Amniotic stem cell (primary cell): Measurements from ENCODE around the gene BMPER.

Experiments
- DNase-seq: peaks from one replicate; lab custom pipeline; 2025; lab: John Stamatoyannopoulos, UW

Gene BMPER

DNA sequence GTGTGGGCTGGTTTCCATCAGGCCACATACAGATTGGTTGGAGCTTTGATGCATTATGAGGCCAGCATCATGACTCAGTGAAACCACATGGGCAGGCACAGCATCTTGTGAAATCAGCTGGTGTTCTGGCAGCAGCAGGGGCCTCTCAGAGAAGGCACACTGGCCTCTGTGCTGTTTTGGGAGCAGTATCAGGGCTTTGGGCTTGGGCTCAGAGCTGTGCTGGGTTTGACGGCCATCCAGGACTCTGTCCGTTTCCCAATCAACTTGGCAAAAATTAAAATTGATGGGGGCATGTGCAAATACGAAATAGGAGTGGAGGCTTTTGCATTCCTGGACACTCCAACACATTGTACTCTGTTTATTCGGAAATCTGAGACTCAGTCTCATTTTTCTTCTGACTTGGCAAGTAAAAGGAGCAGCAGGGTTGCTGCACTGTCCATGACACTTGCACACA is 190.9 kb downstream of the BMPER start:
- no peak for DNase-seq

- no peak for DNase-seq
Measured at GRCh38 chr7:34096777-34097176, 191.4 kb downstream of the BMPER start.

- DNase-seq = no peak
Measured at GRCh38 chr7:34100661-34101060, 195.3 kb downstream of the BMPER start.

DNA sequence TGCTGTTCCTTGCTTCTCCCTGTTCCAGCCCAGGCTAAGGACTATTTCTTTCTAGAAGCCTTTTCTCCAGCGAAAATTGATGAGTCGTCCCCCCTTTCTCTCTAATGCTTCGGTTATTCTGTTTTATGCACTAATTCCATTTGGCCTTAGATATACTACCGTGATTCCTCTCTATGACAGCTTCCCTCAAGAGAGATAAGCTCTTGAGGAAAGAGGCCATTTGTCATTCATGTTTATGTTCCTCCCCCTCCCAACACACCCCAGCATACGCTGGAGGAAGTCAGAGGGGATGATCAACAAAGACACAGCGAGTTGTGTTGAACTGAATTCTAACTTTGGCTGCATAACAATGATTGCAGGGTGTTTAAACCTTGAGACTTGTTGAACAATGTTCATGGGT is 198.8 kb downstream of the BMPER start:
- no peak for DNase-seq

GRCh38 chr7:34104992-34105391 is 199.7 kb downstream of the BMPER start:
- no peak for DNase-seq

GRCh38 chr7:34107276-34107675 is 201.9 kb downstream of the BMPER start:
- no peak for DNase-seq

- no peak for DNase-seq
Measured at GRCh38 chr7:34108165-34108564, 202.8 kb downstream of the BMPER start.

GRCh38 chr7:34109936-34110780 is 204.8 kb downstream of the BMPER start:
- DNase-seq = no peak

GRCh38 chr7:34111031-34111430 is 205.7 kb downstream of the BMPER start:
- no peak for DNase-seq

- DNase-seq = no peak
Measured at GRCh38 chr7:34115503-34115902, 210.2 kb downstream of the BMPER start.

DNA sequence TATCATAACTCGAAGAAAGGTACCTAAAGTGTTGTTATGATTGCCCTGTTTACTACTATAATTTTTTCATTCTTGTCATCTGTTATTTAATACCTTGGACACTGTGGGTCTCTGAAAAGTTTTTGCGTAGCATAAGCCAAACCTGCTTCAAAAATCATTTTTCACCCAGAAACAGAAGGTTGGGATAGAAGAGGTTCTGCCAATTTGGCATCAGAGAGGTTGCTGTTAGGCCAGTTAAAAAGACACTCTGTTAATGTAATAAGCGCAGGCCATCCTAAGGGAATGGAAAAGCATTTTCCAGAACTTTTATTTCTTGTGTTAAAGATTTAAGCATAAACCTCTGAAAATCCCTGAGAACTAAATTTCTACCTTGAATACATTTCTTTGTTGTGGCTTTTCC is 212.2 kb downstream of the BMPER start:
- no peak for DNase-seq

- DNase-seq = no peak
Measured at GRCh38 chr7:34121366-34121765, 216.0 kb downstream of the BMPER start.

GRCh38 chr7:34123316-34123715 is 218.0 kb downstream of the BMPER start:
- DNase-seq = no peak

- no peak for DNase-seq
Measured at GRCh38 chr7:34124765-34125164, 219.4 kb downstream of the BMPER start.

DNA sequence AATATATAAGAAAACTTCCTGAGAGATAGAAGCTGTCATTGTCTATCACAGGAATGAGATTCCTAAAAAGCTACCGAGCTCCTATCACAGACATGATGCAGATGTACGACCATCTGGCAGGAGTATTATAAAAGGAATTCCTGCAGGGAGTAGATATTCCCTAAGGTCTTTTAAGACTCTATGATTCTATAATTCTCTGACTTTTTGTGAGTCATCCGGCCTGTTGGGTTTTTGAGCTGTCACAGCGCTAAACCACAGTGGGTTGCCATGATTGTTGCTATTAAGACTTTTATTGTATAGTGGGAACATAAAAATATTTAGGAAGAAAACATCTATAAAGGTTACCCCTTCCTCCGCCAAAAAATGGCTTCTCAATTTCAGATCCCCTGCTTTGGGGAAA is 223.4 kb downstream of the BMPER start:
- peak; percentile 23 for DNase-seq

DNA sequence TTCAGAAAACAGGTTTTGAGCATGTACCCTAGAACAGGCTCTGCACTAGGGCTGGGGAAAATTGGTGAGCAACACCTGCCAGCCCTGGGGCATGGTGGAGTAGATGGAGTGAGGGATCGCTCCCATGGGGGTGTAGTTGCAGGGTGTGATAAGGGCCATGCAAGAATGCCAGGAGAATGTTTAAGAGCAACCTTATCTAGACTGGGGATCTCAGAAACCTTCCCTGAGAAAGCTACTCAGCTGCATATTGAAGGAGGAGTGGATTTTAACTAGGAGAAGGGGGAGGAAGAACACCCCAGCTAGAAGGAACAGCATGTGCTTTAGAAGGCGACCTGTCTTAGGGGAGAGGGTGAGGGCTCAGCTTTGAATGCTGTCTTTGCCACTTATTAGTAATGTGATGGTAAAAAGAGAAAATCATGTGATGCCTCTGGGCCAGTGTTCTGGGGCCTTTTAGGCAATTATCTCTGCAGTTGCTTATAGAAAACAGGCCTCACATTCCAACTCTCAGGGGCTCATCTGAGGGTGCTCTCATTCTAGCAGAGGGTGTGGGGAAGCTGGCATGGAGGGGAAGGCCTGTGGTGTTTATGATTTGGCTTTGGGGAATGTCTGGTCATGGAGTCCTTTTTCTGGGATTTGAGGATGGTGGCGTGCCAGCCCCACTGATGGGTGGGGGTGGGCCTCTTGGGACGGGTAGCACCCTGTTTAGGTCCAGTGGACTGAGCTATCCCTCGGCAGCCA is 225.4 kb downstream of the BMPER start:
- DNase-seq = no peak

DNA sequence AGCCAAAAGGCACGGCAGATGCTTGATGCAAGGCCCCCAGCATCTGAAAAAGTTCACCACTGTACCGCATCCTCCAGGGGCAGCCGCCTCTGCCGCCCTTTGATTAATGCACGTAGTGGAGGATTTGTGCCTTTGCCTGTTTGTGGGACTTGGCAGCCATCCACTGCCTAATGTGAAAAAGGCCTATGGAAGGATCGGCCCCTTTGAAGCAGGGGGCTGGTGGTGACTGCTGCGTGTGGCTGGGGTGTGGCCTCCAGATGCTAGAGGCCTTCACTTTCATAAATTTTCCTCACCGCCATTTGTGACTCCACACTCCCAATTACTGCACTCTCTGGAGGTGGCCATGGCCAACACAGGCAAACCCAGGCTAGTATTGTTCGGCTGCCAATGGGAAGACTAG is 226.0 kb downstream of the BMPER start:
- DNase-seq = no peak

GRCh38 chr7:34133356-34133982 is 228.1 kb downstream of the BMPER start:
- peak; percentile 57 for DNase-seq

DNA sequence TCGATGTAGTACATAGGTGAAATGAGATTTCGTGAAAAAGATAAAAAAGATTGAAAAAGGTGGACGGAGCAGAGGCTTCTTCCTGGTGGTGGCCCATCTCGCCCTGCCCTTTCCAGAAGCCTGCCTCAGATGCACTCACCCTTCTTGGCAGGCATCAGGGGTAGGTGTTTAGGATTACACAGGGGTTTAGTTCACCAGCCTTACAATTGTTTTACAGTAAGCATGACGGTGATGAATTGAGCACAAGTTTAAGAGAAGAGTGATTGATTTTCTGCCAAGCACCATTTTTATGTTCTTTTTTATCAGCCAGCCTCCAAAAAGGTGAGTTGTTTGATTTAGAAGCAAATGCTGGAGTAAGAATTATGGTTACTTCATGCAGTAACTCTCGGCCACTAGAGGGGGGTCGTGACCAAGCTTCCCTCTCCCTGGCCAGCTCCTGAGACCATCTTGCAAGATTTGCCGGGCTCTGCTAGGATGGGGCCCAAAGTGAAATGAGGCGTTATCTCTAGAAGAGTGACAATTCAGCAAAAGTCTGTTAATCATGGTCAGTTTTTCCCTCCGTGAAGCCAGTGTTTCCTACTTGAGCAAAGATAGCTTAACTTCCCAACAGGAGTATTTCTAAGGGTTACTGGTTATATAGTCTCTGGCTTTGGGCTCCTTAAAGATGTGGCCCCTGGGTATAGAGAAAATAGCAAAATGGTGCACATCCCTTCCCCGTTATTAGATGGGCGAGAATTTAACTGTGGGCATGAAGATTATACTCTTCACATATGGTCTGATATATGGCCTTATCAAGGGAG is 228.8 kb downstream of the BMPER start:
- peak; percentile 74 for DNase-seq

- DNase-seq = no peak
Measured at GRCh38 chr7:34135924-34136323, 230.6 kb downstream of the BMPER start.

DNA sequence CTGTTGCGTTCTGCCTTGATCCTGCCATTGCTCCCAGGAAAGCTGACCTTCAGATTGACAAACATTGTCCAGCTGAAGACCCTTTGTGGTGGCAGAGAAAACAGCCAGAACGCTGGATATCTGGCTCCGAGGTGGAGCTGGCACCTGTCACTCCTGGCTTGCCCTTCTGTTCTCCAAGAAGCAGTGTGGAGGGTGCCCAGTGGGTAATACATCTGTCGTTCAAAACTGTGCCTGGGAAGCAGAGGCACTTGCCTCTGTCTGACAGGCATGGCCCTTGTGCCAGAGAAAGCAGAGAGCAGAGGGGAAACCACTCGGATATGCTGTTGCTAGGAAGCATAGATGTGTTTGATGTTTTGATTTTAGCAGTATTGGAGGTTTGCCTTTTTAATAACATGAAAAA is 231.4 kb downstream of the BMPER start:
- no peak for DNase-seq

DNA sequence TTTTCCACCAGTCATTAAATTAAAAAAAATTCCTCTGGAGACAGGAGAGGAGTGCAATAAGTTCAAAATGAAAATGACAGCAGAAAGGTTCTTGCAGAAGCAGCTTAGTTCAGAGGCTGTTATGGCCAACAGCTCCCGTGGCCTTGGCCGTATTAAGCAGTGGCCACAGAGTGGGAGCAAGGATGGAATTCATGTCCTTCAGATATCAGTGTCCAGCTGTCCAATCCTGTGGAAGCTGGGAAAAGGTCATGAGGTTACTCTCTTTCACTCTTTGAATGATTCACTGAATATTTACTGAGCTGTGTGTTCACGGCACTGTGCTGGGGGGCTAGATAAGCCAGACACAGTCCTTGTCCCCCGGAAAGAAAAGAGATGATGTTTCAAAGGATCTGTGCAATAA is 231.8 kb downstream of the BMPER start:
- no peak for DNase-seq
